Measurements from ENCODE around the gene SCYGR3. TPM values are rescaled to one million over a fixed set of nuclear protein-coding genes. Genes with fewer than 3 reads are reported as not detected.

SCYGR3 gene
- total RNA-seq (2014; rRNA removed; shearing (Covaris generic)): not detected in 2 replicates

DNA sequence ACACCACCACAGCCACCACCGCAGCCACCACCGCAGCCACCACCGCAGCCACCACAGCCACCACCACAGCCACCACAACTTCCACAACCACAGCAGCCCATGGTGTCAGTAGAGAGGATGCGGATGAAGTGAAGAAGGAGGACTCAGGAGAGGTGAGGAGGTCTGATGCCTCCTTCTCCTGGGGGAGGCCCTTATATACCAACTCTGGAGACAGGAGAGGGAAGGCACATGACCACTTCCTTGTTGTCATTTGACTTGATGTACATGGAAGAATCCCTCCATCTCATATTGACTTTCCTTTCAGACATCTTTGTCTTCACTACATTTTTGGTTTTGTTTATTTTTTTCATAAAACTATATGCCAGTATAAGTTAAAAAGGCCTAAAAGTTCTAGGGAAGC lies at the start of gene SCYGR3:
TSS of gene SCYGR3 (minus strand) at position 101 of the 400 bp plus-strand sequence. CDS start at position 101, 0 bp downstream.
- no peak for DNase-seq (ENCODE audit: low read depth)

DNA sequence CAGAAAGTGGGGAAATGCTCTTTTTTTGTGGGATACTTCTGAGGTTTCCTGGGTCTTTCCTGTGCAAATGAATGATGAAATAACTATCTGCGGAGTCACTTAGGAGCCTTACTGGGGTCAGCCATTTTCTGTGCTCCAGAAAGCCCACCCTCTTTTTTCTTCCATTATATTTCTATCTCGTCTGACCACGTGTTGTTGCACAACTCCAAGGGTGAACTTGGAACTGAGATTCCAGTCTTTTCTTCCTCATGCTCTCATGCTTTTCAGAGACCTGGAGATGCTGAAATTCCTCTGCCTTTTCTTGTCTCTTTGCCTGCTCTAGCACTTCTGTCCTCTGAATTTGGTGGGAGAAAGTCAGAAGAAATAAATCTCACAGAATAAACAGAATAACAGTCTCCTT lies 47.2 kb upstream of the SCYGR3 start:
- DNase-seq (ENCODE audit: low read depth): no peak

GRCh38 chr2:227661025-227661649 lies 46.5 kb upstream of the SCYGR3 start:
- no peak for DNase-seq (ENCODE audit: low read depth)

- no peak for DNase-seq (ENCODE audit: low read depth)
These were observed 42.7 kb upstream of the SCYGR3 start for GRCh38 chr2:227657199-227657845.

DNA sequence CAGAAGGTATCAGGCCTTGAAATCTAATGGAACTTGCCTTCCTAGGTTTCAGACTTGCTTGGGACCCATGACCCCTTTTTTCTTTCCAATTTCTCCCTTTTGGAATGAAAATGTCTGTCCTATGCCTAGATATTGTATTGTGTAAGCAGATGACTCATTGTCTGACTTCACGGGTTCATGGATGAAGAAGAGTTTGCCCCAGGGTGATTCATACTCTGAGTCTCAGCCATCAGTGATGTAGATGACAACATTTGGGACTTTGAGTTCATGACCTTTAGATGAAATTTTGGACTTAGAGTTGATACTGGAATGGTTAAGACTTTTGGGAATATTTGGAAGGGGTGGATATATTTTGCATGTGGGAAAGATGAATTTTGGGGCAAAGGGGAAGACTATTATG lies 40.8 kb upstream of the SCYGR3 start:
- peak; percentile 87 for DNase-seq (ENCODE audit: low read depth)

- no peak for DNase-seq (ENCODE audit: low read depth)
These were observed 39.8 kb upstream of the SCYGR3 start for GRCh38 chr2:227654426-227654825.

- DNase-seq (ENCODE audit: low read depth): no peak
These were observed 38.8 kb upstream of the SCYGR3 start for GRCh38 chr2:227653419-227653818.

DNA sequence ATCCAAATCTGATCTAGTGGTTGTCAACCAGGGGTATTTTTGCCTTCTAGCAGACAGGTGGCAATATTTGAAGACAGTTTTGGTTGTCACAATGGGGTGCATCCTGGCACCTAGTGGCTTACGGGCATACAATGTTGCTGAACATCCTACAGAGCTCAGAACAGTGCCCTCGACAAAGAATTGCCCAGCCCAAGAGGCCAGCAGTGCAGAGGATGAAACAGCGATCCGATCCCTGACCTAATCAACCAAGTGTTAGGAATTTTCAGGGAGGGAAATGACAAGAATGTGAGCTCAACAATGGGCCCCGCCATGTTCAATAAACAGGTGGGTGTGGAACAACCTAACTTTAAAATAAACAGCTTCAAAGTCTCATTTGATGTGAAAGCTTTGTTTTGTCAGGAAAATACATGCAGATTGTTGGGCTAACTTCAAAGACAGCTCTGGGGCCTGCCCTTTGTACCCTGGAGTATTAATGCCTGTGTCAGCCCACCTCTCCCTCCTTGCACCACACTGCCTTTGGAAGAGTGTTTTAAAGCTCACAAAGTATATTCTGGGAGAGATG lies 29.4 kb upstream of the SCYGR3 start:
- DNase-seq (ENCODE audit: low read depth): no peak

- no peak for DNase-seq (ENCODE audit: low read depth)
These were observed 28.0 kb upstream of the SCYGR3 start for GRCh38 chr2:227642656-227643055.

- DNase-seq (ENCODE audit: low read depth): no peak
These were observed 19.6 kb upstream of the SCYGR3 start for GRCh38 chr2:227634201-227634600.

DNA sequence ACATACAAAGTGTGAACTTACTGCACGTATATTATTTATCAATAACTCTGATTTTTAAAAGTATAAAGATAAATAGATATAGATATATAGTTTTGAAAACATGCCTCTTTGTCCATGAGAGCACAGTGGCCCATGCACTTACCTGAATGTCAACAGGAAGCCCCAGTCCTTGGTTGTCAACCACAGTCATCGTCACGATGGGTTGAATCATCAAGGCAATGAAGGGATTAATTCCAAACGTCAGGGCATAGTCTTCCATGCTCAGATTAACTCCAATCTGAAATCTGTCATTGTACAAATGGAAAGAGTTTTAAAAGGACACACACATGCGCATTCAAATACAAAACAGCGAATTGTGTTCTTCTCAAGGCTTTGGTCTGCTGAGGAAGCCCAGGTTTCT lies 18.2 kb upstream of the SCYGR3 start:
- no peak for DNase-seq (ENCODE audit: low read depth)

DNA sequence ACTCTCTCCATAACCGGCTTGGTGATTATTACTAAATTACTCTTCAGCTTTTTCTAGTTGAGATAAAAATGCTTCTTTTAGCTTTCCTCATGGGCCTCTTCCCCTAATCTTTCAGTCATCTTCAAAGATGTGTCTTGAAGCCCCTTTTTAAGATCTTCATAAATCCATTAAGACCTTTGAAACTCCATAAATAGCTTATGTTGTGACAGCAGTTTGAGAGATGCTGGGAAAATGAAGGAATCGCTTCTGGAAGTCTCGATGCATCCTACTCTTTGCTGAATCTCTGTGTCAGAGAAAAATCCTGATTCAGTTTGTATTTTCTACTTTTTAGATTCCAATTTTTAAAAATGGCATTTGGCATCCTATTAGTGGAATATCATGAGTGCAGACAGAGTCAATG lies 15.7 kb upstream of the SCYGR3 start:
- DNase-seq (ENCODE audit: low read depth): no peak

GRCh38 chr2:227629435-227629834 lies 14.8 kb upstream of the SCYGR3 start:
- DNase-seq (ENCODE audit: low read depth): no peak

GRCh38 chr2:227627769-227628168 lies 13.1 kb upstream of the SCYGR3 start:
- DNase-seq (ENCODE audit: low read depth): no peak

GRCh38 chr2:227626580-227627151 lies 12.0 kb upstream of the SCYGR3 start:
- DNase-seq (ENCODE audit: low read depth): no peak

GRCh38 chr2:227625420-227625819 lies 10.8 kb upstream of the SCYGR3 start:
- no peak for DNase-seq (ENCODE audit: low read depth)

- DNase-seq (ENCODE audit: low read depth): peak; percentile 58
These were observed 8.6 kb upstream of the SCYGR3 start for GRCh38 chr2:227623226-227623625.

DNA sequence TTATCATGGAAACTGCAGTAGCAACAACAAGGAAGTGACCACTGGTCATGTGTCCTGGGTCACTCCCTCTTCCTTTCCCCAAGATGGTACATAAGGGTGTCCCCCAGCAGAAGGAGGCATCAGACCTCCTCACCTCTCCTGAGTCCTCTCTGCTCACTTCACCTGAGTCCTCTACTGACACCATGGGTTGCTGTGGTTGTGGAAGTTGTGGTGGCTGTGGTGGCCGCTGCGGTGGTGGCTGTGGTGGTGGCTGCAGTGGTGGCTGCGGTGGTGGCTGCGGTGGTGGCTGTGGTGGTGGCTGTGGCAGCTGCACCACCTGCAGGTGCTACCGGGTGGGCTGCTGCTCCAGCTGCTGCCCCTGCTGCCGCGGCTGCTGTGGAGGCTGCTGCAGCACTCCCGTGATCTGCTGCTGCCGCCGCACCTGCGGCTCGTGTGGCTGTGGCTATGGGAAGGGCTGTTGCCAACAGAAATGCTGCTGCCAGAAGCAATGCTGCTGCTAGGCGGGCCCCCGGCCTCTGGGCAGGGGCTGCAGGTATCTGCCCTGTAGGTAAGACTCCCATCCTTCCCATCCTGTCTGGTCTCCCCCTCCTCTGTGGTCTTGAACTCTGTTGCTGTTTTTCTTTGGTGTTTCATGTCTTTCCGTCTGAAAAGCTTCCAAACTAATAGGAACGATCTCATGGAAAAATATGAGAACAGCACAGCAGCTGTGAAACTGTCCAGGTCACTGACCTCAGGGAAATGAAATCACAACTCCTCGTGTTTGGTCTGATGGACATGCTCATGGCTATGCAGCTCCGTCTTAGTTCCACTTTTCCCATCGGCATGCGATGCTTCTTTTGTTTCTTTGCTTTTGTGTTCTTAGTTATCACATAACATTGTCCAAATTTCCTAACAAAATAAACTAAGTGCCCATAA lies 2.9 kb upstream of the SCYGR3 start, which contains the start of gene SCYGR4:
TSS of gene SCYGR4 (plus strand) at position 183 of the 915 bp plus-strand sequence. CDS start at position 183, 0 bp downstream.
- no peak for DNase-seq (ENCODE audit: low read depth)

- no peak for DNase-seq (ENCODE audit: low read depth)
These were observed 2.0 kb upstream of the SCYGR3 start for GRCh38 chr2:227616631-227617030.

GRCh38 chr2:227615906-227616305 lies 1.3 kb upstream of the SCYGR3 start:
- DNase-seq (ENCODE audit: low read depth): no peak

GRCh38 chr2:227615181-227615580 lies 541 bp upstream of the SCYGR3 start:
- DNase-seq (ENCODE audit: low read depth): no peak

- no peak for DNase-seq (ENCODE audit: low read depth)
These were observed 394 bp downstream of the SCYGR3 start for GRCh38 chr2:227614246-227614645.

Data from RPMI7951 (cell line).